DND-41 (cell line): Measurements from ENCODE around the gene RUNX2.

ENCODE experiments used
- ATAC-seq: fragments of 200-7000 bp; cut with Tn5 transposase; 3 replicates; pipeline ENCODE4 v1.9.1; 2021; ENCODE audit warnings: low read depth; ENCODE audit not compliant: insufficient read depth
- DNase-seq: peaks from one replicate; pipeline ENCODE4 v3.0.0-alpha.2; 2020
- H2AFZ ChIP-seq: 2 replicates; pipeline ENCODE4 v1.6.0; 2012; ENCODE audit warnings: low read depth, low read length
- H3K27ac ChIP-seq: 2 replicates; pipeline ENCODE4 v1.5.1; 2012; ENCODE audit warnings: low read length, inconsistent platforms
- H3K27me3 ChIP-seq: fragments of 200-600 bp; sonication (generic); 2 replicates; pipeline ENCODE4 v1.6.0; 2012; ENCODE audit warnings: low read length, mild to moderate bottlenecking, inconsistent platforms; ENCODE audit not compliant: insufficient read depth, poor library complexity
- H3K36me3 ChIP-seq: 2 replicates; pipeline ENCODE4 v1.5.1; 2012; ENCODE audit warnings: low read length, inconsistent platforms; ENCODE audit not compliant: insufficient read depth
- H3K4me1 ChIP-seq: 2 replicates; pipeline ENCODE4 v1.5.1; 2012; ENCODE audit warnings: mild to moderate bottlenecking, low read length; ENCODE audit not compliant: insufficient read depth
- H3K4me2 ChIP-seq: 2 replicates; pipeline ENCODE4 v1.6.0; 2012; ENCODE audit warnings: mild to moderate bottlenecking, moderate library complexity, low read length, inconsistent platforms; ENCODE audit not compliant: insufficient read depth
- H3K4me3 ChIP-seq, 2 experiments: fragments of 200-600 bp in 1 of 2; shearing (Covaris generic) in 1 of 2; 2 replicates each; pipeline ENCODE4 v1.5.1; 2012 to 2016; ENCODE audit warnings: inconsistent platforms in 2 of 2, low read length in 2 of 2, mild to moderate bottlenecking in 2 of 2, low read depth in 1 of 2, moderate library complexity in 1 of 2
- H3K79me2 ChIP-seq: 2 replicates; pipeline ENCODE4 v1.6.0; 2012; ENCODE audit warnings: low read length, inconsistent platforms; ENCODE audit not compliant: insufficient read depth
- H3K9ac ChIP-seq: 2 replicates; pipeline ENCODE4 v1.6.0; 2012; ENCODE audit warnings: low read depth, mild to moderate bottlenecking, inconsistent platforms, low read length, moderate library complexity
- H3K9me3 ChIP-seq: 2 replicates; pipeline ENCODE4 v1.5.1; 2012; ENCODE audit warnings: low read length, moderate library complexity, mild to moderate bottlenecking, inconsistent platforms; ENCODE audit not compliant: insufficient read depth, severe bottlenecking
- H4K20me1 ChIP-seq: 2 replicates; pipeline ENCODE4 v1.6.0; 2012; ENCODE audit warnings: low read length; ENCODE audit not compliant: insufficient read depth
- EZH2 ChIP-seq: IDR thresholded peaks from 3 replicates; pipeline ENCODE4 v1.6.1; 2012; ENCODE audit warnings: borderline replicate concordance, low read depth, mild to moderate bottlenecking, moderate library complexity, low read length, inconsistent platforms; ENCODE audit not compliant: severe bottlenecking
- TF ChIP-seq, protein P1 (sequence below): IDR thresholded peaks from 2 replicates; pipeline ENCODE4 v1.5.1; 2012; ENCODE audit warnings: borderline replicate concordance, low read length, moderate library complexity, mild to moderate bottlenecking; ENCODE audit not compliant: poor library complexity, severe bottlenecking; ENCODE audit errors: extremely low read depth

The RUNX2 gene

DNA sequence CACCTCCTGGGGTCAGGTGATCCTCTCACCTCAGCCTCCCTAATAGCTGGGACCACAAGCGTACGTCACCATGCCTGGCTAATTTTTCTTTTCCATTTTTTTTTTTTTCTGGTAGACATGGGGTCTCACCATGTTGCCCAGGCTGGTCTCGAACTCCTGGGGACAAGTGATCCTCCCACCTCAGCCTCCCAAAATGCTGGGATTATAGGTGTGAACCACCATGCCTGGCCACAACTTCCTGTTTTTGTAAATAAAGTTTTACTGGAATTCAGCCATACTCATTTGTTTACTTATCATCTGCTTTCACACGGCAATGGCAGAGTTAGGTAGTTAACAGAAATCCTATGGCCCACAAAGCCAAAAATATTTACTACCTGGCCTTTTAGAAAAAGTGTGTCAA is 7.8 kb upstream of the RUNX2 start:
- TF ChIP-seq EZH2: no peak
- TF ChIP-seq, protein P1, sequence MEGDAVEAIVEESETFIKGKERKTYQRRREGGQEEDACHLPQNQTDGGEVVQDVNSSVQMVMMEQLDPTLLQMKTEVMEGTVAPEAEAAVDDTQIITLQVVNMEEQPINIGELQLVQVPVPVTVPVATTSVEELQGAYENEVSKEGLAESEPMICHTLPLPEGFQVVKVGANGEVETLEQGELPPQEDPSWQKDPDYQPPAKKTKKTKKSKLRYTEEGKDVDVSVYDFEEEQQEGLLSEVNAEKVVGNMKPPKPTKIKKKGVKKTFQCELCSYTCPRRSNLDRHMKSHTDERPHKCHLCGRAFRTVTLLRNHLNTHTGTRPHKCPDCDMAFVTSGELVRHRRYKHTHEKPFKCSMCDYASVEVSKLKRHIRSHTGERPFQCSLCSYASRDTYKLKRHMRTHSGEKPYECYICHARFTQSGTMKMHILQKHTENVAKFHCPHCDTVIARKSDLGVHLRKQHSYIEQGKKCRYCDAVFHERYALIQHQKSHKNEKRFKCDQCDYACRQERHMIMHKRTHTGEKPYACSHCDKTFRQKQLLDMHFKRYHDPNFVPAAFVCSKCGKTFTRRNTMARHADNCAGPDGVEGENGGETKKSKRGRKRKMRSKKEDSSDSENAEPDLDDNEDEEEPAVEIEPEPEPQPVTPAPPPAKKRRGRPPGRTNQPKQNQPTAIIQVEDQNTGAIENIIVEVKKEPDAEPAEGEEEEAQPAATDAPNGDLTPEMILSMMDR: no peak
- H3K9ac ChIP-seq: no peak overlapping the region
- no peak overlapping the region for H3K27ac ChIP-seq
- peaks cover 34% of the 10 kb centered on the region for H3K4me1 ChIP-seq
- no peak overlapping the region for H3K4me2 ChIP-seq
- H3K79me2 ChIP-seq: peaks cover 12% of the 10 kb centered on the region; the same call in 1 of the 2 replicates
- H2AFZ ChIP-seq: no peak overlapping the region
- no peaks in the 10 kb centered on the region for H3K36me3 ChIP-seq
- H3K9me3 ChIP-seq: no peaks in the 10 kb centered on the region
- no peak for DNase-seq
- H3K4me3 ChIP-seq: no peak overlapping the region
- H3K27me3 ChIP-seq: no peaks in the 10 kb centered on the region
- H4K20me1 ChIP-seq: no peaks in the 10 kb centered on the region
- ATAC-seq: no peak

DNA sequence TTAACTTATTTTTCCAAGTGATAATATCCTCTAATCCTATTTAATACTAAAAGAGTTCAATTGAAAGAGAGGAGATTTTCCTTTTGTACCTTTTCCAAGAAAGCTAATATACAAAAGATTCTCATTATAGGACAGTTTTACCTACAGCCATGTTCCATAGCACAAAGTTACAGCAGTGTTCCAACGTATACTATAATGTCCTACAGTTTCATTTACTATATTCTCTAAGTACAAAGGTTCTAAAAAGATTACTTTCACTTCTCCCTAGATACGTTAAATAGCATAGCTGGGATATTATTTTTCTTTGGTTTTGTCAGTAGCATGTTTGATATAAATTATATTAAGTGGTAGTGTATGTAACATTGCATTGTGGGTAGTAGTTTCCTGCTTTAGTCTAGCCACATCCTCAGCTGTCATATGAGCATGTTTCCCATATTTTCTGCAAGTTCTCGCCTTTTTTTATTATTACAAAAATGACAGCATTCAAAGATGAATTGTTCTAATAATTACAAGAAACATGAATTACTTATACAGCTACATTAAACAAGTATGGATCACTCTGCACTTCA is 4.4 kb upstream of the RUNX2 start:
- ATAC-seq (peak; percentile 82), DNase-seq (no peak)
- Histone ChIP-seq H3K4me2 (peak overlapping the region; percentile 48), H3K9me3 (no peaks in the 10 kb centered on the region), H3K4me3 (peak overlapping the region in 1 of 2 experiments; percentile 32; a peak in 1 of 4 replicates), H3K4me1 (peaks cover 58% of the 10 kb centered on the region), H3K36me3 (no peaks in the 10 kb centered on the region), H4K20me1 (no peaks in the 10 kb centered on the region), H3K27ac (peak overlapping the region; percentile 79), H2AFZ (peak overlapping the region; percentile 69), H3K27me3 (no peaks in the 10 kb centered on the region), H3K79me2 (peaks cover 19% of the 10 kb centered on the region; the same call in 1 of the 2 replicates), H3K9ac (peak overlapping the region; percentile 35)
- TF ChIP-seq EZH2: no peak
- TF ChIP-seq, protein P1: no peak

DNA sequence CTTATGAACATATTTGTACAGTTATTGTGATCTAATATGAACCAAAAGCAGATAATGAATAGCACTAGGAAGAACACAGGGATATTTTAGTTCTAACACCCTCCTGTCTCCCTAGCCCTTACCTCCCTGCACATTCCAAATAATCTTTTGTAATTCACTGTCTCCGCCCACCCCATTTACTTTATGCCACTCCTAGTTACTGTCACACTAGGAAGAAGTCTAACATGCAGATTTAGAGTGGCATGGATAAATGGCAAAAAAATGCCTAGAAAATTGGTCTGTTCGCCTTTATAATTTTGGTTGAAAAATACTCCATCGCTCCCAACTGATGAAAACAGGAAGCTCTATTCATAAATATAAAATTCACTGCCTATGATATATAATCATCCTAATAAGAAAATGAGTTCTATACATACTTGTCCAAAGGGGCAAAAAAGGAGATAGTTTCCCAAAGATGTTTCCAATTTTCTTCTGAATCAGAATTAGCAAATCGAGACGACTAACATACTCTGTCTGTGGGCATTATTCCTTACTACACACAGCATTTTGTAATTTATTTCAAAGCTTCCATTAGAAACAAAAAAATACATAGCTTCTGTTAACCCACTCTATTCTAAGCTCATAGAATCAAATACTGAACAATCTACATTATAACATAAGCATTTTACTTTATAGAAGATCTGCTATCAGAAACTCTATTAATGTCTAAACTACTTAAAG is 1.3 kb upstream of the RUNX2 start:
- Histone ChIP-seq H3K4me1 (peaks cover 63% of the 10 kb centered on the region), H3K9me3 (no peaks in the 10 kb centered on the region), H3K4me2 (no peak overlapping the region), H3K36me3 (no peaks in the 10 kb centered on the region), H3K27ac (0 out of 2 replicates have a peak overlapping the region, but pooled peaks have one; percentile 9), H2AFZ (no peak overlapping the region), H3K27me3 (no peaks in the 10 kb centered on the region), H3K79me2 (peaks cover 23% of the 10 kb centered on the region; the same call in 1 of the 2 replicates), H3K9ac (no peak overlapping the region), H3K4me3 (no peak overlapping the region), H4K20me1 (no peaks in the 10 kb centered on the region)
- ATAC-seq (no peak), DNase-seq (no peak)
- TF ChIP-seq, protein P1: no peak
- TF ChIP-seq EZH2: no peak
